GM21360 (cell line): ENCODE measurements around the gene RUSF1.
"Not testable (repeated sequence)": the region's sequence is repeated elsewhere in the genome, so short reads cannot be mapped to it uniquely, and the experiment has no call there.

ENCODE experiments used
- ATAC-seq: cut with Tn5 transposase; IDR thresholded peaks from one replicate; pipeline ENCODE4 v1.9.1; 2021; ENCODE audit warnings: mild to moderate bottlenecking, moderate library complexity; ENCODE audit not compliant: unreplicated experiment

Gene RUSF1

GRCh38 chr16:31519759-31520431, 11.7 kb upstream of the RUSF1 start:
- no peak for ATAC-seq

- ATAC-seq, result no peak
Measured at GRCh38 chr16:31517800-31518402, 9.7 kb upstream of the RUSF1 start.

- no peak for ATAC-seq
Measured at GRCh38 chr16:31513884-31514283, 5.7 kb upstream of the RUSF1 start.

- ATAC-seq, result no peak
Measured at GRCh38 chr16:31513126-31513525, 4.9 kb upstream of the RUSF1 start.

GRCh38 chr16:31508706-31509195, 560 bp upstream of the RUSF1 start:
- no peak for ATAC-seq

GRCh38 chr16:31507617-31507928, 618 bp downstream of the RUSF1 start:
- no peak for ATAC-seq

GRCh38 chr16:31505483-31505882, 2.7 kb downstream of the RUSF1 start:
- peak; percentile 65 for ATAC-seq

GRCh38 chr16:31504159-31504558, 4.0 kb downstream of the RUSF1 start:
- ATAC-seq, result no peak

GRCh38 chr16:31503555-31503954, 4.6 kb downstream of the RUSF1 start:
- ATAC-seq, result not testable (repeated sequence)

- ATAC-seq, result no peak
Measured at GRCh38 chr16:31502981-31503380, 5.2 kb downstream of the RUSF1 start.

- ATAC-seq, result no peak
Measured at GRCh38 chr16:31501966-31502348, 6.2 kb downstream of the RUSF1 start.

- no peak for ATAC-seq
Measured at GRCh38 chr16:31501226-31501965, 6.8 kb downstream of the RUSF1 start.

- no peak for ATAC-seq
Measured at GRCh38 chr16:31499928-31500327, 8.3 kb downstream of the RUSF1 start.

- no peak for ATAC-seq
Measured at GRCh38 chr16:31498493-31498892, 9.7 kb downstream of the RUSF1 start.

GRCh38 chr16:31496670-31497069, 11.5 kb downstream of the RUSF1 start:
- ATAC-seq, result no peak

GRCh38 chr16:31493506-31494125, 14.6 kb downstream of the RUSF1 start:
- ATAC-seq, result no peak

GRCh38 chr16:31491778-31492418, 16.3 kb downstream of the RUSF1 start:
- no peak for ATAC-seq

- ATAC-seq, result no peak
Measured at GRCh38 chr16:31489616-31490584, 18.3 kb downstream of the RUSF1 start.

- no peak for ATAC-seq
Measured at GRCh38 chr16:31489298-31489564, 19.0 kb downstream of the RUSF1 start.
